ENCODE data around the gene CCDC167. TPM values are rescaled to one million over a fixed set of nuclear protein-coding genes. Genes with fewer than 3 reads are reported as not detected.

The CCDC167 gene
- total RNA-seq, 1 experiment from 2014 or later = 27.8 TPM

DNA sequence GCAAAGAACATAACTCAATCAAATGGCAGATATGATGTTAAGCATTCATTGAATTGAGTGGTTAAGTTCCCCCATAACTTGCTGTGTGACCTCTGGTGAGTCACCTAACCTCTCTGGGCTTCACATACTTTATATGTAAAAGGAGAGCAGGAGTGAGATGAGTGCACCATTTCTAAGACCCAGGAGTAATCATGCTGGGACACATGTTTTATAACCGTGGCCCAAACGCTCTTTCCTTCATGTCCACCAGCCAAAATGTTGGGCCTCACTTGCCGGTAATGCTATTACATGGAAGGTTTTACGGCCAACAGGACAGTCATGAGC is 40.3 kb upstream of the CCDC167 start:
- DNase-seq (ENCODE audit: low read depth, low spot score) = no peak
- H3K4me1 ChIP-seq (ENCODE audit: control insufficient read depth in 1 of 2, insufficient read depth in 2 of 2, low read length in 2 of 2) = peaks cover 0 to 9% of the 10 kb centered on the region in 2 experiments; a peak in 2 of 4 replicates
- BruUV-seq (replicated peaks) = no TSS peak
- H3K9me3 ChIP-seq (ENCODE audit: control insufficient read depth in 1 of 2, insufficient read depth in 1 of 2, low read depth in 1 of 2, low read length in 2 of 2) = no peaks in the 10 kb centered on the region
- CTCF ChIA-PET = interaction anchor here (2.8 kb wide), 1 partner anchor 954 kb away, joined by 11 read pairs; no protein-coding TSS in a partner anchor
- no peaks in the 10 kb centered on the region for H3K9me2 ChIP-seq (ENCODE audit: insufficient read depth)
- no peak overlapping the region for H3K4me3 ChIP-seq (replicated peaks in 1 of 2; ENCODE audit: low read depth in 1 of 2, low read length in 2 of 2)
- no peaks in the 10 kb centered on the region for H3K27me3 ChIP-seq (ENCODE audit: insufficient read depth, low read length)
- intact Hi-C loops (cut with micrococcal nuclease) = no loop called here
- no peaks in the 10 kb centered on the region for H4K20me1 ChIP-seq (ENCODE audit: insufficient read depth)
- no peak for ATAC-seq
- TF ChIP-seq, protein P1, sequence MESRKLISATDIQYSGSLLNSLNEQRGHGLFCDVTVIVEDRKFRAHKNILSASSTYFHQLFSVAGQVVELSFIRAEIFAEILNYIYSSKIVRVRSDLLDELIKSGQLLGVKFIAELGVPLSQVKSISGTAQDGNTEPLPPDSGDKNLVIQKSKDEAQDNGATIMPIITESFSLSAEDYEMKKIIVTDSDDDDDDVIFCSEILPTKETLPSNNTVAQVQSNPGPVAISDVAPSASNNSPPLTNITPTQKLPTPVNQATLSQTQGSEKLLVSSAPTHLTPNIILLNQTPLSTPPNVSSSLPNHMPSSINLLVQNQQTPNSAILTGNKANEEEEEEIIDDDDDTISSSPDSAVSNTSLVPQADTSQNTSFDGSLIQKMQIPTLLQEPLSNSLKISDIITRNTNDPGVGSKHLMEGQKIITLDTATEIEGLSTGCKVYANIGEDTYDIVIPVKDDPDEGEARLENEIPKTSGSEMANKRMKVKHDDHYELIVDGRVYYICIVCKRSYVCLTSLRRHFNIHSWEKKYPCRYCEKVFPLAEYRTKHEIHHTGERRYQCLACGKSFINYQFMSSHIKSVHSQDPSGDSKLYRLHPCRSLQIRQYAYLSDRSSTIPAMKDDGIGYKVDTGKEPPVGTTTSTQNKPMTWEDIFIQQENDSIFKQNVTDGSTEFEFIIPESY (IDR thresholded peaks at IDR 0.05; ENCODE audit: extremely low read depth, insufficient replicate concordance, low read length) = no peak
- no peak for TF ChIP-seq SIN3A (IDR thresholded peaks at IDR 0.05; ENCODE audit: low read depth)
- TF ChIP-seq, protein P2, sequence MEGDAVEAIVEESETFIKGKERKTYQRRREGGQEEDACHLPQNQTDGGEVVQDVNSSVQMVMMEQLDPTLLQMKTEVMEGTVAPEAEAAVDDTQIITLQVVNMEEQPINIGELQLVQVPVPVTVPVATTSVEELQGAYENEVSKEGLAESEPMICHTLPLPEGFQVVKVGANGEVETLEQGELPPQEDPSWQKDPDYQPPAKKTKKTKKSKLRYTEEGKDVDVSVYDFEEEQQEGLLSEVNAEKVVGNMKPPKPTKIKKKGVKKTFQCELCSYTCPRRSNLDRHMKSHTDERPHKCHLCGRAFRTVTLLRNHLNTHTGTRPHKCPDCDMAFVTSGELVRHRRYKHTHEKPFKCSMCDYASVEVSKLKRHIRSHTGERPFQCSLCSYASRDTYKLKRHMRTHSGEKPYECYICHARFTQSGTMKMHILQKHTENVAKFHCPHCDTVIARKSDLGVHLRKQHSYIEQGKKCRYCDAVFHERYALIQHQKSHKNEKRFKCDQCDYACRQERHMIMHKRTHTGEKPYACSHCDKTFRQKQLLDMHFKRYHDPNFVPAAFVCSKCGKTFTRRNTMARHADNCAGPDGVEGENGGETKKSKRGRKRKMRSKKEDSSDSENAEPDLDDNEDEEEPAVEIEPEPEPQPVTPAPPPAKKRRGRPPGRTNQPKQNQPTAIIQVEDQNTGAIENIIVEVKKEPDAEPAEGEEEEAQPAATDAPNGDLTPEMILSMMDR (IDR thresholded peaks at IDR 0.05 in 2 of 3, conservative IDR thresholded peaks at IDR 0.05 in 1 of 3; ENCODE audit: borderline replicate concordance in 1 of 3, insufficient read depth in 1 of 3, low read depth in 2 of 3, low read length in 2 of 3) = no peak
- TF ChIP-seq ZFX (IDR thresholded peaks at IDR 0.05) = no peak
- no peak for TF ChIP-seq CBX3 (IDR thresholded peaks at IDR 0.05; ENCODE audit: low read depth)
- TF ChIP-seq, protein P3, sequence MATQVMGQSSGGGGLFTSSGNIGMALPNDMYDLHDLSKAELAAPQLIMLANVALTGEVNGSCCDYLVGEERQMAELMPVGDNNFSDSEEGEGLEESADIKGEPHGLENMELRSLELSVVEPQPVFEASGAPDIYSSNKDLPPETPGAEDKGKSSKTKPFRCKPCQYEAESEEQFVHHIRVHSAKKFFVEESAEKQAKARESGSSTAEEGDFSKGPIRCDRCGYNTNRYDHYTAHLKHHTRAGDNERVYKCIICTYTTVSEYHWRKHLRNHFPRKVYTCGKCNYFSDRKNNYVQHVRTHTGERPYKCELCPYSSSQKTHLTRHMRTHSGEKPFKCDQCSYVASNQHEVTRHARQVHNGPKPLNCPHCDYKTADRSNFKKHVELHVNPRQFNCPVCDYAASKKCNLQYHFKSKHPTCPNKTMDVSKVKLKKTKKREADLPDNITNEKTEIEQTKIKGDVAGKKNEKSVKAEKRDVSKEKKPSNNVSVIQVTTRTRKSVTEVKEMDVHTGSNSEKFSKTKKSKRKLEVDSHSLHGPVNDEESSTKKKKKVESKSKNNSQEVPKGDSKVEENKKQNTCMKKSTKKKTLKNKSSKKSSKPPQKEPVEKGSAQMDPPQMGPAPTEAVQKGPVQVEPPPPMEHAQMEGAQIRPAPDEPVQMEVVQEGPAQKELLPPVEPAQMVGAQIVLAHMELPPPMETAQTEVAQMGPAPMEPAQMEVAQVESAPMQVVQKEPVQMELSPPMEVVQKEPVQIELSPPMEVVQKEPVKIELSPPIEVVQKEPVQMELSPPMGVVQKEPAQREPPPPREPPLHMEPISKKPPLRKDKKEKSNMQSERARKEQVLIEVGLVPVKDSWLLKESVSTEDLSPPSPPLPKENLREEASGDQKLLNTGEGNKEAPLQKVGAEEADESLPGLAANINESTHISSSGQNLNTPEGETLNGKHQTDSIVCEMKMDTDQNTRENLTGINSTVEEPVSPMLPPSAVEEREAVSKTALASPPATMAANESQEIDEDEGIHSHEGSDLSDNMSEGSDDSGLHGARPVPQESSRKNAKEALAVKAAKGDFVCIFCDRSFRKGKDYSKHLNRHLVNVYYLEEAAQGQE (IDR thresholded peaks at IDR 0.05; ENCODE audit: low read depth) = no peak
- no peaks in the 10 kb centered on the region for H3K36me3 ChIP-seq (ENCODE audit: control insufficient read depth in 1 of 2, insufficient read depth in 2 of 2, low read length in 2 of 2)
- H3K4me2 ChIP-seq (ENCODE audit: low read length) = no peak overlapping the region
- H3K27ac ChIP-seq (ENCODE audit: low read depth, low read length) = no peak overlapping the region
- no peak overlapping the region for H3K9ac ChIP-seq (ENCODE audit: low read length)
- no peaks in the 10 kb centered on the region for H3K79me2 ChIP-seq (ENCODE audit: insufficient read depth, low read length)
- H2AFZ ChIP-seq (ENCODE audit: low read depth, low read length, poor library complexity, severe bottlenecking) = no peak overlapping the region
- RAD21 ChIA-PET (ENCODE audit: low non-redundant PET in 1 of 2, low total read pairs in 2 of 2, uncharacterized antibody in 2 of 2, unreplicated experiment in 2 of 2) = no interaction called here
- POLR2A ChIA-PET = no interaction called here
